ENCODE measurements around the gene GPER1.
A peak's percentile ranks its signal among the peaks of the same experiment; 100 is the strongest.
"Not testable (repeated sequence)": the region's sequence is repeated elsewhere in the genome, so short reads cannot be mapped to it uniquely, and the experiment has no call there.

The GPER1 gene

DNA sequence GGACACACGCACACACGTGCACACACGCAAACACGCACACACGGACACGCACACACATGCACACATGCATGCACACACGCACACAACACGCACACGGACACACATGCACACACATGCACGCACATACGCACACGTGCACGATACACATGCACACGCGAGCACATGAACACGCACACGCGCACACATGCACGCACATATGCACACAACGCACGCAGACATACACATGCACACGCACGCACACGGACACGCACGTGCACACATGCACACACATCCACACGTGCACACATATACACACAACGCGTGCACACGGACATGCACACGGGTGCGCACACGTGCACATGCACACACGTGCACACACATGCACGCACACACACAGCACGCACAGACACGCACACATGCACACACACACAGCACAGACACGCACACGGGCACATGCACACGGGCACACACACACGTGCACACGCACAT lies 17.3 kb upstream of the GPER1 start:
- DNase-seq = no peak

DNA sequence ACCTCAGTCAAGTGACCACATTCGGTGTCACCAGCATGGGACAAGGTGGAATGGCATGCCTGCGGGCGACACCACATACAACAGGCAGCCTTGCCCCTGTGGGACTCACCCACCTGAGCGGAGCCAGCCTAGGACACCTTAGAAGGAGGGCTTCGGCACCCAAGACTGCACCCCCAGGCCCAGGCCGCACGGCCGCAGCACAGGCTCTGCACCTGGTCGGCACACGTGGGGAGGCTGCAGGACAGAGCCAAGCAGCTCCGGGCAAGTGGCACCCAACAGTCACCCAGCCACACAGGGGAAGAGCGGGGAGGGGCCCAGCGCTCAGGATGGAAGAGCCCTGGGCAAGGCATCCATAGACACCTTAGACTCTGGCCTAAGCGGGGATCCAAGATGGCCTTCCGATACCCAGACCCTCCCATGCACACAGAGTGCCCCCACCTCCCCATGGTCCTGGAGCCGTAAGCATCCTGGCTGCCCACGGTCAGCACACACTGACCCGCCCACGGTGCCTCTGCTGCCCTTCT lies 16.1 kb upstream of the GPER1 start:
- DNase-seq = no peak

DNA sequence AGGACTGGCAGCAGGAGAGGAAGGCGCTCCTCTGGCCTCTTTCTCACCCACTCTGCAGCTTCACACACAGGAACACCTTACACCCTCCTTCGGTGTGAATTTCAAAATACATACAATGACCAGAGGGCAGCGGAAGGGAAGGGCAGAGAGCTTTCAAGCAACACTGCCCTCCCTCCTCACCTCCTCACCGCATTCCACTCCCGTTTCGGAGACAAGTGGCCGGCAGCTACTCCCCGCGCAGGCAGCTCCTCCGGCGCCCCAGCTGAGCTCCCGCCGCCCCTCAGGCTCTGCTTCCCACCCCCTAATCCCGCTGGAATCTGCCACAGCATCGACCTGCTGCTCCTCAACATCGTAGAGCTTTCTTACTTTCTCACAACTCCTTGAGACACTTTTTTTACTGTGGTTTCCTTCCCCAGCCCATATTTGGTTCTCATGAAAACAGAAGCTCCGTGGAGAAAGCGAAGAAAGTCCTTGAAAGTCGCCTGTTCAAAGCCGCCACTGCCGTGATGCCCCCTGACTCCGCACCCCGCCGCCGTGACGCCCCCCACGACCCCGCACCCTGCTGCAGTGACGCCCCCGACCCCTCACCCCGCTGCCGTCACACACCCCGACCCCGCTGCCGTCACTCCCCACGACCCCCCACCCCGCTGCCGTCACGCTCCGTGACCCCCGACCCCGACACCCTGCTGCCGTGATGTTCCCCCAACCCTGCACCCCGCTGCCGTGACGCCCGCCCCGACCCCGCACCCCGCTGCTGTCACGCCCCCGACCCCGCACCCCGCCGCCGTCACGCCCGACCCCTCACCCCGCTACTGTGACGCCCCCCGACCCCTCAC lies 14.6 kb upstream of the GPER1 start:
- no peak for DNase-seq

DNA sequence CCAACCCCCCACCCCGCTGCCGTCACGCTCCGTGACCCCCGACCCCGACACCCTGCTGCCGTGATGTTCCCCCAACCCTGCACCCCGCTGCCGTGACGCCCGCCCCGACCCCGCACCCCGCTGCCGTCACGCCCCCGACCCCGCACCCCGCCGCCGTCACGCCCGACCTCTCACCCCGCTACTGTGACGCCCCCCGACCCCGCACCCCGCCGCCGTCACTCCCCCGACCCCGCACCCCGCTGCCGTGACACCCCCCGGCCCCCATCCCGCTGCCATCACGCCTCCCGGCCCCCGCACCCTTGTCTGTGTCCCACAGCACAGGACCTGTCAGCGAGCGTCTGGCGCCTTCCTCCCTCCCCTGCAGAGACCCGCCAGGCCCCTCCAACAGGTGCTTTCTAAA lies 13.9 kb upstream of the GPER1 start:
- DNase-seq = not testable (repeated sequence)

DNA sequence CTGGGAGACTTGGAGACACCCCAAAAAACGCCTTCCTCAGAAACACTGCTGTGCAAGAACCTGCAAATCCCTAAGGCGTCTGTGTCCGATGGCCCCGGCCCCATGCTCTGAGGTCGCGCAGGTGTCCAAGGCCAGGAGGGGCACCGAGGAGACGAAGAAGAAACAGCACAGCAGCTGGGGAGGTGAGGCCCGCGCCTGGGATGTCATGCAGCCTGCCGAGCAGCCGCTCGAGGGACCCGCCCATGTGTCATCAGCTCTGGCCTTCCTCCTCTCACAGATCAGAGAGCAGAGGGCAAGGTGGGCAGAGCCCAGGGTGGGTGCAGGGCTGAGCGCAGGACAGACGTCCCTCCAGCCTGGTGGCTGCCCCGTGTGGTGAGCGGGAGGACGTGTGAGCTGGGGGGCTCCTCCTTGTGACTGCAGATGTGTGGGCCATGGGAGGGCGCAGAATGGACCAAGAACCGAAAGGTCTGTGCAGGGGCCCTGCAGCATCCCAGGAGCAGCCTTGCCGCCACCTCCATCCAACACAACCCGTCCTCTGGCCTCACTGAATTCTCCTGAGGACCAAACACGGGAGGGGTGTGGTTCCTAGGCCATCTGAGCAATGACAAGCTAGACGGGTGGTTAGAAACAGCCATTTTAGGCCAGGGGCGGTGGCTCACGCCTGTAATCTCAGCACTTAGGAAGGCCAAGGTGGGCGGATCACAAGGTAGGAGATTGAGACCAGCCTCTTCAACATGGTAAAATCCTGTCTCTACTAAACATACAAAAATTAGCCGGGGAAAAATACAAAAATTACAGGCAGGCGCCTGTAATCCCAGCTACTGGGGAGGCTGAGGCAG lies 13.1 kb upstream of the GPER1 start:
- DNase-seq = no peak

GRCh38 chr7:1076184-1077072 lies 11.5 kb upstream of the GPER1 start:
- no peak for DNase-seq

DNA sequence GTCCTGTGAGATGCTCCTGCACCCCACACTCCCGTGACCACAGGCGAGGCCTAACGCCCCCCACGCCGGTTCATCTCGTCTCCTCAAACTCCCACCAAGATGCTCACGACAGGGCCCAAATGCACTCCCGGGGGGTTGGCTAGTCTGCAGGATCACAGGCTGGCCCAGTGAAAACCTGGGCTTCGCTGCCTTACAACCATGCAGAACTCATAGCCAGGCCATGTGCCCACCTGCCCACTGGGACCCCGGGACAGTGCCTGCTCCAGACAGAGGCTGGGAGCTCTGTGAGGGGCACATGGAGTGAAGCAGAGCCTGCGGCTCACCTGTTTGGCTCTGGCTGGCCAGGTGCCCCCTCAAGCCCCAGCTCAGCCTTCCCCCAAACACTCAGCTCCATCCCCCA lies 9.4 kb upstream of the GPER1 start:
- DNase-seq = no peak

DNA sequence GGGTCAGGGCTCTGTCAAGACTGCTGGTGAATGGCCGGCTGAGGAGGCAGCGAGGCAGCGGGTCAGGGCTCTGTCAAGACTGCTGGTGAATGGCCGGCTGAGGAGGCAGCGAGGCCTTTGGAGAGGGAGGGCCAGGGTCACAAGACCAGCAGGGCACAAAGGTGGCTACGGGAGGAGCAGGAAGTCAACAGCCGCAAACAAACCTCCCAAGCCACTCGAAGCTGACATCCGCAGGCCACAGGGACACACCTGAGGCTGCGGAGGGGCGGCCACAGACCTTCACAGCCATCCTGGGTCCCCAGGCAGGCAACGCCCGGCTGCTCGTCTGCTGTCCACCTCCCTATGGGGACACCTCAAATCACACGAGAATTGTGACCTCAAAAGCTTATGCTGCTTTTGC lies 8.9 kb upstream of the GPER1 start:
- DNase-seq = no peak

- no peak for DNase-seq
Observed at GRCh38 chr7:1079546-1079945, 8.4 kb upstream of the GPER1 start.

- no peak for DNase-seq
Observed at GRCh38 chr7:1080252-1080920, 7.5 kb upstream of the GPER1 start.

DNA sequence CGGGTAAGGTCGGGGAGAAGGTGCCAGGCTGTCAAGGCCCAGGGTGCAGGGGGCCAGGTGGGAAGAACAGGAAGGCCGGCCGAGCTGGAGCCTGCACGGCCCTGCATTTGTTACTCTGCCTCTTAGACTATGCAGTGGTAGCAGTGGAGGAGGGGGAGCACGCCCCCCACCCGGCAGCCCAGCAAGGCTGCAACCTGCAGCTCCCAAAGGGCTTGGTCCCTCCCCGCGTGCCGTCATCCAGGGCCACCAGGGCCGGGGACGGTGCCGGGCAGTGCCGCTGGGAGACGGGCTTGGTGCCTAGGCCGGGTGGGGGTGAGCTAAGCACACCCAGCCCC lies 7.0 kb upstream of the GPER1 start:
- no peak for DNase-seq

DNA sequence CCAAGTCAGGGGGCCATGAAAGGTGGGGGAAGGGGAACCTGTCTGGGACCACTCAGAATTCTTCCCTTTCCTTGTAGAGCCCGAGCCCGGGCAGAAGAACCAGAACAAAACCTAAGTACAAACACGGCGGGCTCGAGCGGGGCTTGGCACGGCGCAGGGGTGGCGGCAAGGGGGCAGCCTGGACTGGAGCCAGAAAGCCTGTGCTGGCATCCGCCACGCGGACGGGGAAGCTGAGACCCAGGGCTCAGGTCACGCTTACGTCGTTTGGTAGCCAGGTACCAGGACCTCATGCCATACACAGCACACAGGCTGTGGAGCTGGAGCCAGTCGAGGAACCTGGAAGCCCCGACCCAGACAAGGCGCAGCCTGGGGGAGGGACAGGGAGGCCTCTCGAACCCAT lies 6.6 kb upstream of the GPER1 start:
- no peak for DNase-seq

GRCh38 chr7:1081931-1082401 lies 5.9 kb upstream of the GPER1 start:
- no peak for DNase-seq

- no peak for DNase-seq
Observed at GRCh38 chr7:1083729-1084657, 3.9 kb upstream of the GPER1 start.

DNA sequence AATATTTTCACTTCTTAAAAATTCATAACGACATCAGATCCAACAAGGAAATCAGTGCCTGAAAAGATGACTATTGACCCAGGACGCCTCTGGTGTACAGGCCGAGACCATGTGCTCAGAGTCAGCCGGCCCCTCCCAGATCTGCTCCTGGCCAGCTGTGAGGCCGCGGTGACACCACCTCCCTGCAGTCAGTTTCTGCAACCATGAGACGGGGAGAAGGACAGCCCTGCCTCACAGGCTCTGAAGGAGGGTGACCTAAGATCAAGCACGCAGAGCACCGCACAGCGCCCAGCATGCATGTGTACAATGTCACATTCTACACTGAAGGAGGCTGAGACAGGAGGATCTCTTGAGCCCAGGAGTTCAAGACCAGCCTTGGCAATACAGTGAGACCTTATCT lies 2.6 kb upstream of the GPER1 start:
- DNase-seq = no peak

DNA sequence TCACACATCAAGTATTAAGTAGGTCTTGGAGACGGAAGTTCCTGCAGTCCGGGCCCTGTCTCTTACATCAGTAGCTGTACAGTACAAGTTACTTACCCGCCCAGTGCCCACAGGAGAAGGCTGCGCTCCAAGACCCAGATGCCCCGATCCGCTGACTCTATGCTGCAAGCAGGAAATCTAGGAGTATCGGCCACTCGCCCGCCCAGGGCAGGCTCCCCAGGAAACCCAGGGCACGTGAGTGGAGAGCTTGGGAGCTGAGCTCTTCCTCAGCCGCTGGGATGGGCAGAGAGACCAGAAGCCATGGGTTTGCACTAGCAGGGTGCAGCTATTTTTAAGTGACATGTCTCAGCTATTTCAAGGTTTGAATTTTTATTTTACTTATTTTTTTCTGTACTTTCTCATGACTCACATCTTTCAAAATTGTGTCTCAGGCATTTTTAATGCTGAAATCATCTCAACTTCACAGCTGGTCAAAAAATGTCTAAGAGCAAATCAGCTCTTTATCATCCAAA lies 1.9 kb upstream of the GPER1 start:
- no peak for DNase-seq

- DNase-seq = peak; percentile 80
Observed at GRCh38 chr7:1086588-1087464, 1.1 kb upstream of the GPER1 start.

DNA sequence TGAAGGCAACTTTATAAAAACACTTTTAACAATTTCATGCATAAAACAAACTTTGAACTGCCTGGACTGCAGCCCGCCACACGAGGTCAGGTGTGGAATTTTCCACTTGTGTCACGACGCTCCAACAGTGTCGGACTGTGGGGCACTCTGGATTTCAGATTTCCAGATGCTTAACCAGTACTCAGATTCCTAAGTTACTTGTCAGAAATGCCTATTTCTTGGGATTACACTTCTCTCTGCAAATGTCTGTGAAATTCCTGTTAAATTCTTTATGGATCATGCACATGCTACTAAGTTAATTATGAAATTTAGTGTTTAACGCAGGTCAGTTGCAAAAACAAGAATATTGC lies 473 bp upstream of the GPER1 start:
- DNase-seq = no peak

DNA sequence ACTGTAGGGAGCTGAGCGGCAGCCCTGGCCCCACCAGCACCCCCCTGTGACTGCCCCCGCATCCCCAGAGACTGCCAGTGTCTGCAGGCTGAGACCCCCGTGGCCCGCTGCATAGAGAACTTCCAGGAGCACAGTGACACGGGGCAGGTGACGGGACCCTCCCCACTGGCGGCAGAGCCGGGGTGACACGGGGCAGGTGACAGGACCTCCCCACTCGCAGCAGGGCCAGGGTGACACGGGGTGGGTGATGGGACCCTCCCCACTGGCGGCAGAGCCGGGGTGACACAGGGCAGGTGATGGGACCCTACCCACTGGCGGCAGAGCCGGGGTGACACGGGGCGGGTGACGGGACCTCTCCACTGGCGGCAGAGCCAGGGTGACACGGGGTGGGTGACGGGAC lies 2.3 kb downstream of the GPER1 start:
- no peak for DNase-seq

Data from femur (tissue), 1 donor.